Gastroesophageal sphincter (tissue), 4 donors: ENCODE data around the gene GPR27. TPM values are rescaled to one million over a fixed set of nuclear protein-coding genes. Genes with fewer than 3 reads are reported as not detected.

ENCODE experiments used
- ATAC-seq: fragments of 150-250 bp; one replicate; pipeline ENCODE4 v1.9.1; 2016; ENCODE audit warnings: mild to moderate bottlenecking, moderate library complexity
- H3K27ac ChIP-seq, 4 donors: fragments of 200-600 bp; sonication (generic) in 3 of 4; 1 replicate in 3 of 4; 2 replicates in 1 of 4; pipeline ENCODE4 v1.5.1; 2016 to 2019
- H3K27me3 ChIP-seq: fragments of 200-600 bp; sonication (generic); one replicate; pipeline ENCODE4 v1.5.1; 2019
- H3K36me3 ChIP-seq, 2 donors: fragments of 200-600 bp; sonication (generic); one replicate each; pipeline ENCODE4 v1.5.1; 2019; ENCODE audit warnings: control low read depth in 1 of 2
- H3K4me1 ChIP-seq, 3 donors: fragments of 200-600 bp; sonication (generic); 1 replicate in 2 of 3; 2 replicates in 1 of 3; pipeline ENCODE4 v1.5.1; 2016 to 2019; ENCODE audit warnings: control low read depth in 2 of 3
- H3K4me3 ChIP-seq, 2 donors: fragments of 200-600 bp; sonication (generic); one replicate each; pipeline ENCODE4 v1.5.1; 2019; ENCODE audit warnings: mild to moderate bottlenecking in 1 of 2, moderate library complexity in 1 of 2
- H3K9me3 ChIP-seq, 3 donors: fragments of 200-600 bp; sonication (generic); one replicate each; pipeline ENCODE4 v1.5.1; 2017 to 2019; ENCODE audit warnings: control low read depth in 2 of 3
- EP300 ChIP-seq: sonication (generic); formaldehyde crosslinking; IDR thresholded peaks from one replicate; pipeline ENCODE4 v1.6.1; 2017; ENCODE audit warnings: antibody characterized with exemption, mild to moderate bottlenecking
- POLR2A ChIP-seq, 2 donors: fragments of 450-650 bp; IDR thresholded peaks; one replicate each; pipeline ENCODE4 v1.6.1; 2017; ENCODE audit warnings: antibody characterized with exemption in 2 of 2, mild to moderate bottlenecking in 2 of 2, moderate library complexity in 1 of 2
- POLR2AphosphoS5 ChIP-seq: sonication (generic); formaldehyde crosslinking; IDR thresholded peaks from one replicate; pipeline ENCODE4 v1.6.1; 2017; ENCODE audit warnings: antibody characterized with exemption
- WGBS, 2 donors: methylation state at CpG; one replicate each; pipeline ENCODE4 v1.1.5; 2018; ENCODE audit warnings: low coverage in 1 of 2; 5-methylcytosine and 5-hydroxymethylcytosine counted together
- total RNA-seq, 4 donors: library from RNA; depleted of rRNA; stranded (reverse); fragments of >200 nt; gene quantifications; one replicate each; pipeline ENCODE4 v1.1.0, GENCODE V29; 2016
- TF ChIP-seq, protein P1 (sequence below), 4 experiments: fragments of 200-600 bp in 2 of 4; fragments of 450-650 bp in 2 of 4; sonication (generic) in 1 of 4; IDR thresholded peaks; one replicate each; pipeline ENCODE4 v1.5.1; 2017 to 2019; ENCODE audit warnings: antibody characterized with exemption in 4 of 4, mild to moderate bottlenecking in 2 of 4, moderate library complexity in 2 of 4

GPR27 gene
- total RNA-seq, 4 donors from 2014 or later = 1.7 to 2.8 (median 2.0) TPM

DNA sequence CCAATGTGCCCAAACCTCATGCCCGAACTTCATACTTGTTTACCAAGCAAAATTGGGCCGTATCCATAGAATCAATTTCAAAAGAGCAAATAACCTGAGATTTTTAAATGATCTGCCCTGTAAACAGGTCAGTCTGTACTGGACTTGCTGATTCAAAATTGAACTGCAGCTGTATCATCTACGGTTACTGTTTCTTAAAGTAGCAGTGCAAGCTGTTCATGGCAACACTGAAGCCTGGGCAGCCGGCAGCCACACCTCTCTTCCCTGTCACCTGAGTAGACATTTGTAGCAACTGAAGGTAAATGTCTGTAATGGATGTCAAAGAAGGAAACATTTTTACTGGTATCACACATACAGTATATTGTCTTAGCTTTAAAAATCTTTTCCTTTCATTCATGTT, 39.1 kb upstream of the GPR27 start:
- TF ChIP-seq, protein P1, sequence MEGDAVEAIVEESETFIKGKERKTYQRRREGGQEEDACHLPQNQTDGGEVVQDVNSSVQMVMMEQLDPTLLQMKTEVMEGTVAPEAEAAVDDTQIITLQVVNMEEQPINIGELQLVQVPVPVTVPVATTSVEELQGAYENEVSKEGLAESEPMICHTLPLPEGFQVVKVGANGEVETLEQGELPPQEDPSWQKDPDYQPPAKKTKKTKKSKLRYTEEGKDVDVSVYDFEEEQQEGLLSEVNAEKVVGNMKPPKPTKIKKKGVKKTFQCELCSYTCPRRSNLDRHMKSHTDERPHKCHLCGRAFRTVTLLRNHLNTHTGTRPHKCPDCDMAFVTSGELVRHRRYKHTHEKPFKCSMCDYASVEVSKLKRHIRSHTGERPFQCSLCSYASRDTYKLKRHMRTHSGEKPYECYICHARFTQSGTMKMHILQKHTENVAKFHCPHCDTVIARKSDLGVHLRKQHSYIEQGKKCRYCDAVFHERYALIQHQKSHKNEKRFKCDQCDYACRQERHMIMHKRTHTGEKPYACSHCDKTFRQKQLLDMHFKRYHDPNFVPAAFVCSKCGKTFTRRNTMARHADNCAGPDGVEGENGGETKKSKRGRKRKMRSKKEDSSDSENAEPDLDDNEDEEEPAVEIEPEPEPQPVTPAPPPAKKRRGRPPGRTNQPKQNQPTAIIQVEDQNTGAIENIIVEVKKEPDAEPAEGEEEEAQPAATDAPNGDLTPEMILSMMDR (IDR thresholded peaks at IDR 0.05) = no peak
- TF ChIP-seq POLR2A (IDR thresholded peaks at IDR 0.05) (no peak), EP300 (no peak), POLR2AphosphoS5 (no peak)
- WGBS, 2 donors = 80 to 82% methylated on average over 3 to 4 of the region's 4 CpGs
- no peak overlapping the region for H3K4me3 ChIP-seq
- no peak for ATAC-seq
- no peaks in the 10 kb centered on the region for H3K9me3 ChIP-seq
- peaks cover 0 to 8% of the 10 kb centered on the region in 2 donors for H3K36me3 ChIP-seq
- no peak overlapping the region for H3K27ac ChIP-seq
- peaks cover 0 to 29% (median 0%) of the 10 kb centered on the region in 3 donors for H3K4me1 ChIP-seq
- H3K27me3 ChIP-seq = no peaks in the 10 kb centered on the region

DNA sequence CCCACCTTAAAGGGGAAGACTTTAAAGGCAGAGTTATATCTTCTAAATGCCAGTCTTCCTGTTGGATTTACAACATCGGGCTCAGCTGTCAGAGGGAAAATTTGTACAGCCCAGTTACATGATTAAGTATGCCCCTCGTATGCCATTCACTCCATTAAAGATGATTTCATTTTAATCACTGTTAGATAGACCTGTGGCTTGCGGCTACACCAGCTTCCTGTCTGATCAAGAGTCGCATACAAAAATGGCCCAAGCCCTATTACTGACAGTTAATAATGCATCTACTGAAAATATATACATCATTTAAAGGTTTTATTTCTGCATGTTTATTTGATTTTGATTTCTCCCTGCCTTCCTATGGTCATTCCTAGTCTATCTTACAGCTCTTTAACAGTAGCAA, 35.6 kb upstream of the GPR27 start:
- H3K36me3 ChIP-seq = no peaks in the 10 kb centered on the region
- no peaks in the 10 kb centered on the region for H3K27me3 ChIP-seq
- TF ChIP-seq, protein P1 (IDR thresholded peaks at IDR 0.05) = no peak
- TF ChIP-seq POLR2AphosphoS5 (no peak), EP300 (no peak), POLR2A (IDR thresholded peaks at IDR 0.05) (no peak)
- peaks cover 0 to 24% (median 0%) of the 10 kb centered on the region in 3 donors for H3K4me1 ChIP-seq
- H3K4me3 ChIP-seq = no peak overlapping the region
- WGBS, 2 donors = 83 to 85% methylated on average over 4 of the region's 4 CpGs
- no peak overlapping the region for H3K27ac ChIP-seq
- ATAC-seq = no peak
- H3K9me3 ChIP-seq = no peaks in the 10 kb centered on the region

DNA sequence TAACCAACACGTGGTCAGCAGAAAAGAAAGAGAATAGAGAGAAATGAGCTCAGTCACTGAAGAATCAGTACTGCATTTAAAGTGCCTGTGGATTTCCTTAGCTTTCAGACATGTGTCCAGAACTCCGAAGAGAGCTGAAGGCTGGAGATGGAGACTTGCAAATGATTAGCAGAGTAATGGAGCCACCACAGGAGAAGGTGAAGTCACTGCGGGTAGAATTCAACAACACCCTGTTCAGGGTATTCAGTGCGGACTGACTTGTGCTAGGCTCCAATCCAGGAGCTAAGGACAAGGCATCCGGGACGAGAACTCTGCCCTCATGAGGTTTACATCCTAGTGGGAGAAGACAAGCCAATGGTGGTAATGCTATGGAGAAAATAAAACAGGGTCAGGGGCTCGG, 32.7 kb upstream of the GPR27 start:
- TF ChIP-seq POLR2AphosphoS5 (no peak), EP300 (no peak), POLR2A (IDR thresholded peaks at IDR 0.05) (no peak)
- TF ChIP-seq, protein P1 (IDR thresholded peaks at IDR 0.05) = no peak
- H3K36me3 ChIP-seq = no peaks in the 10 kb centered on the region
- H3K27me3 ChIP-seq = no peaks in the 10 kb centered on the region
- 90 to 97% methylated on average over 4 to 5 of the region's 7 CpGs for WGBS, 2 donors
- H3K4me3 ChIP-seq = no peak overlapping the region
- no peaks in the 10 kb centered on the region for H3K9me3 ChIP-seq
- H3K27ac ChIP-seq = no peak overlapping the region
- H3K4me1 ChIP-seq = peaks cover 0 to 32% (median 2%) of the 10 kb centered on the region in 3 donors
- ATAC-seq = no peak

DNA sequence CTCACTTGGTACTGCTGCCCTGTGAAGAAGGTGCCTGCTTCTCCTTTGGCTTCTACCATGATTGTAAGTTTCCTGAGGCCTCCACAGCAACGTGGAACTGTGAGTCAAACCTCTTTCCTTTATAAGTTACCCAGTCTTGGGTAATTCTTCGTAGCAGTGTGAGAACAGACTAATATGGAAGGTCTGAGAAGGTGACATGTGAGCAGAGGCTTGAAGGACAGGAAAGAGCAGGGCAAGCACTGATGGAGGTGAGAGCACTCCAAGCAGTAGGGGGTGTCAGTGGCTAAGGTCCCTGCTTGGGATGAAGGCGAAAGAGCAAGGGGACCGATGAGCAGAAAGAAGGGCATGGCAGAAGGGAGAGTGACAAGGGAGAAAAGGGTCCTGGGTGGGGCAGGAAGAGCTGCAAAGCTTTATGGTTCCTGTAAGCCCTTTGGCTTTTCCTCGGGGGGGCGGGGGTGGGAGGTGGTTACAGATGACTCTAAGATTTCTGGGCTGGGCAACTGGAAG, 32.0 kb upstream of the GPR27 start:
- Histone ChIP-seq H3K4me1 (peaks cover 0 to 39% (median 4%) of the 10 kb centered on the region in 3 donors), H3K4me3 (no peak overlapping the region), H3K27ac (no peak overlapping the region), H3K36me3 (no peaks in the 10 kb centered on the region), H3K27me3 (no peaks in the 10 kb centered on the region), H3K9me3 (no peaks in the 10 kb centered on the region)
- no peak for ATAC-seq
- no peak for TF ChIP-seq POLR2AphosphoS5
- TF ChIP-seq, protein P1 (IDR thresholded peaks at IDR 0.05) = no peak
- WGBS, 2 donors = 71 to 100% methylated on average over 4 to 5 of the region's 6 CpGs

DNA sequence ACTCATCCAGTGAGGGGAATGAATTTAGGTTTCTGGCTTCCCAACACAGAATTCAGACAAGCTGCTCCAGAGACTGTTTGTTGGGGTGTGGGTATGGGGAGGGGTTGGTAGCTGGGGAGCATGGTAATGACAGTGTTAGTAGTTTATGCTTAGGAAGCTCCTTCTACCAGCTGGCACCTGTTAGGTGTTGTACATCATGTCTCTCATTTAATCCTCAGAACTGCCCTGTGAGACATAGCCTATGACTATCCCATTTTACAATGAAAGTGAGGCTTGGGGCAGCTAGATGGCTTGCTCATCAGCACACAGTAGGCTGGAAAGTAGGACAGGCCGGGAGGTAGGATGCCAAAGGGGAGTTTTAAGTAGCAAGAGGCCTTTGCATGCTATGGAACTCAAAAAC, 31.0 kb upstream of the GPR27 start:
- Histone ChIP-seq H3K4me3 (no peak overlapping the region), H3K27ac (no peak overlapping the region), H3K27me3 (no peaks in the 10 kb centered on the region), H3K36me3 (no peaks in the 10 kb centered on the region), H3K9me3 (no peaks in the 10 kb centered on the region), H3K4me1 (peaks cover 0 to 39% (median 4%) of the 10 kb centered on the region in 3 donors)
- ATAC-seq = no peak
- TF ChIP-seq POLR2A (IDR thresholded peaks at IDR 0.05) = no peak
- 75% methylated on average over 1 of the region's 1 CpG; no CpG with 5 or more reads in 1 of the 2 donors for WGBS, 2 donors
